Heart right ventricle (tissue), 16 donors: Measurements from ENCODE around the gene LETM1. TPM values are rescaled to one million over a fixed set of nuclear protein-coding genes. Genes with fewer than 3 reads are reported as not detected.

ENCODE experiments used
- ATAC-seq, 8 donors: fragments of 200-7000 bp; cut with Tn5 transposase; one replicate each; pipeline ENCODE4 v1.9.1; 2020; ENCODE audit warnings: mild to moderate bottlenecking in 8 of 8, moderate library complexity in 8 of 8, moderate number of reproducible peaks in 1 of 8
- DNase-seq, 2 donors: peaks; one replicate each; pipeline ENCODE4 v3.0.0-alpha.2; 2020
- H3K27ac ChIP-seq, 10 donors: fragments of 200-600 bp; sonication (generic) in 2 of 10; one replicate each; pipeline versions ENCODE4 v1.5.0 to v1.8.0; 2020 to 2022; ENCODE audit warnings: mild to moderate bottlenecking in 3 of 10
- H3K27me3 ChIP-seq, 7 donors: fragments of 200-600 bp; one replicate each; pipeline ENCODE4 v1.8.0; 2021 to 2022; ENCODE audit warnings: mild to moderate bottlenecking in 2 of 7
- H3K36me3 ChIP-seq, 9 donors: fragments of 200-600 bp; sonication (generic) in 1 of 9; one replicate each; pipeline versions ENCODE4 v1.5.0 to v1.8.0; 2020 to 2022; ENCODE audit warnings: mild to moderate bottlenecking in 2 of 9
- H3K4me1 ChIP-seq, 9 donors: fragments of 200-600 bp; sonication (generic) in 1 of 9; one replicate each; pipeline versions ENCODE4 v1.5.0 to v1.8.0; 2020 to 2022; ENCODE audit warnings: mild to moderate bottlenecking in 4 of 9
- H3K4me3 ChIP-seq, 10 donors: fragments of 200-600 bp; sonication (generic) in 2 of 10; one replicate each; pipeline versions ENCODE4 v1.5.0 to v1.8.0; 2020 to 2022; ENCODE audit warnings: mild to moderate bottlenecking in 7 of 10, moderate library complexity in 2 of 10
- H3K9me3 ChIP-seq, 11 donors: fragments of 200-600 bp in 10 of 11; sonication (generic) in 2 of 11; one replicate each; pipeline versions ENCODE4 v1.5.0 to v1.8.0; 2013 to 2022; ENCODE audit warnings: mild to moderate bottlenecking in 2 of 11, control low read depth in 1 of 11, moderate library complexity in 1 of 11
- CTCF ChIP-seq, 9 donors: fragments of 200-600 bp; sonication (generic) in 2 of 9; IDR thresholded peaks; one replicate each; pipeline versions ENCODE4 v1.5.0 to v1.8.0; 2021 to 2022; ENCODE audit warnings: antibody characterized with exemption in 9 of 9, mild to moderate bottlenecking in 5 of 9, moderate library complexity in 1 of 9
- WGBS, 2 donors: extraction: QIAGEN DNeasy Blood & Tissue Kit; methylation state at CpG; one replicate each; pipeline ENCODE4 v1.1.7; 2013; ENCODE audit warnings: inconsistent platforms in 1 of 2; 5-methylcytosine and 5-hydroxymethylcytosine counted together
- intact Hi-C, 10 donors: fragments of 100-400 bp; cut with DNase I; formaldehyde crosslinking; loops; one replicate each; pipeline versions ENCODE4 v1.11.1 to v1.14.2; 2022
- polyA plus RNA-seq, 2 donors: library from polyadenylated mRNA; stranded (reverse); fragments of 200-250 nt; gene quantifications; one replicate each; pipeline ENCODE4 v1.2.3, GENCODE V29; 2013
- total RNA-seq, 10 donors: library from RNA; stranded (reverse); fragmentation: NEBNext Ultra II Directional in 3 of 10; extraction: Animal tissue kit (Norgen Biotek cat#: 25700) in 3 of 10; gene quantifications; one replicate each; pipeline versions ENCODE4 v1.2.1 to v1.2.4, GENCODE V29; 2021 to 2023
- donor health status: Arrhythmogenic right ventricular cardiomyopathy.
- donor health status: ischemic (EF 13 %, LVEDD 7.1; RV severe dilation, severe dysfunction).
- donor health status: healthy with polysubstance abuse.
- donor health status: DM: no; HTN: yes; CAD: no.
- donor health status: DM: no; HTN: no; CAD: no.
- donor health status: ischemic (EF 25% LVEDD 6.9; RV normal size, moderate dysfunction).
- donor health status: ischemic (EF 25% LVEDD 5.7; RV mildly dilated, moderate dysfunction).
- donor health status: healthy.
- donor health status: DM: yes; HTN: yes; CAD: no.
- donor health status: Ischemic cardiomyopathy.
- donor health status: ischemic (EF 35%, LVEDD 5.7; RV mildly dilated, moderate dysfunction).
- donor health status: nonischemic (EF 11% LVEDD 7.7; RV severe dilation, severe dysfunction).
- donor health status: DM: yes; HTN: yes; CAD: no.
- donor health status: PGD.
- donor health status: ischemic (EF 29% LVEDD 5.4; RV normal size, mild dysfunction).
- donor health status: nonischemic (EF 23%, LVEDD 6.1; RV moderate dilation, normal function).

Gene LETM1
- total and polyA plus RNA-seq, 12 donors, result 23.4 to 53.1 (median 41.2) TPM

GRCh38 chr4:1868293-1868692 lies 12.3 kb upstream of the LETM1 start:
- no peak for TF ChIP-seq CTCF (IDR thresholded peaks at IDR 0.05)
- H3K4me3 ChIP-seq, result no peak overlapping the region
- peaks cover 0 to 40% (median 16%) of the 10 kb centered on the region in 7 donors for H3K27me3 ChIP-seq
- no peak for ATAC-seq
- H3K36me3 ChIP-seq, result no peaks in the 10 kb centered on the region
- intact Hi-C loops, result no loop called here
- peaks cover 0 to 19% (median 16%) of the 10 kb centered on the region in 9 donors for H3K4me1 ChIP-seq
- H3K9me3 ChIP-seq, result no peaks in the 10 kb centered on the region
- H3K27ac ChIP-seq, result no peak overlapping the region
- WGBS, 2 donors, result 73 to 79% methylated on average over 5 of the region's 5 CpGs
- no peak for DNase-seq

GRCh38 chr4:1866189-1866661 lies 10.3 kb upstream of the LETM1 start:
- H3K4me1 ChIP-seq, result peaks cover 0 to 23% (median 8%) of the 10 kb centered on the region in 9 donors
- H3K27me3 ChIP-seq, result peaks cover 0 to 46% (median 17%) of the 10 kb centered on the region in 7 donors
- H3K9me3 ChIP-seq, result no peaks in the 10 kb centered on the region
- no peaks in the 10 kb centered on the region for H3K36me3 ChIP-seq
- TF ChIP-seq CTCF (IDR thresholded peaks at IDR 0.05), result no peak
- 83 to 89% methylated on average over 7 of the region's 7 CpGs for WGBS, 2 donors
- ATAC-seq (no peak), DNase-seq (no peak)
- H3K27ac ChIP-seq, result no peak overlapping the region
- no peak overlapping the region for H3K4me3 ChIP-seq
- intact Hi-C loops, result no loop called here

GRCh38 chr4:1864076-1865008 lies 8.4 kb upstream of the LETM1 start:
- H3K27me3 ChIP-seq, result peaks cover 0 to 46% (median 17%) of the 10 kb centered on the region in 7 donors
- H3K36me3 ChIP-seq, result no peaks in the 10 kb centered on the region
- H3K27ac ChIP-seq, result no peak overlapping the region
- TF ChIP-seq CTCF (IDR thresholded peaks at IDR 0.05), result no peak
- intact Hi-C loops, result no loop called here
- ATAC-seq (no peak), DNase-seq (no peak)
- no peaks in the 10 kb centered on the region for H3K9me3 ChIP-seq
- 82 to 85% methylated on average over 16 to 17 of the region's 17 CpGs for WGBS, 2 donors
- H3K4me3 ChIP-seq, result no peak overlapping the region
- H3K4me1 ChIP-seq, result peaks cover 0 to 12% (median 0%) of the 10 kb centered on the region in 9 donors

GRCh38 chr4:1863297-1864033 lies 7.5 kb upstream of the LETM1 start:
- no peaks in the 10 kb centered on the region for H3K36me3 ChIP-seq
- ATAC-seq (no peak), DNase-seq (no peak)
- H3K27ac ChIP-seq, result no peak overlapping the region
- peaks cover 0 to 12% (median 0%) of the 10 kb centered on the region in 9 donors for H3K4me1 ChIP-seq
- H3K4me3 ChIP-seq, result no peak overlapping the region
- intact Hi-C loops, result no loop called here
- H3K9me3 ChIP-seq, result no peaks in the 10 kb centered on the region
- 89 to 90% methylated on average over 11 of the region's 11 CpGs for WGBS, 2 donors
- no peak for TF ChIP-seq CTCF (IDR thresholded peaks at IDR 0.05)
- H3K27me3 ChIP-seq, result peaks cover 0 to 46% (median 17%) of the 10 kb centered on the region in 7 donors
